GM12892 (cell line): ENCODE results near the gene ALPK3.
A peak's percentile ranks its signal among the peaks of the same experiment; 100 is the strongest.

Experiments used
- DNase-seq: peaks from one replicate; pipeline ENCODE4 v3.0.0; 2011; ENCODE audit not compliant: insufficient read length
- FAIRE-seq: peaks from 2 replicates; lab custom pipeline; 2011; peaks lifted over from hg19 to GRCh38; lab: Jason Lieb, UNC
- POLR2A ChIP-seq: IDR thresholded peaks from 2 replicates; pipeline ENCODE4 v1.6.1; 2011; ENCODE audit warnings: low read depth, low read length, control low read depth
- POLR2AphosphoS5 ChIP-seq: IDR thresholded peaks from 2 replicates; pipeline ENCODE4 v1.6.1; 2011; ENCODE audit warnings: low read depth, low read length, control low read depth
- TAF1 ChIP-seq: IDR thresholded peaks from 2 replicates; pipeline ENCODE4 v1.6.1; 2011; ENCODE audit warnings: low read depth, mild to moderate bottlenecking, control low read depth, low read length, borderline replicate concordance

The ALPK3 gene

DNA sequence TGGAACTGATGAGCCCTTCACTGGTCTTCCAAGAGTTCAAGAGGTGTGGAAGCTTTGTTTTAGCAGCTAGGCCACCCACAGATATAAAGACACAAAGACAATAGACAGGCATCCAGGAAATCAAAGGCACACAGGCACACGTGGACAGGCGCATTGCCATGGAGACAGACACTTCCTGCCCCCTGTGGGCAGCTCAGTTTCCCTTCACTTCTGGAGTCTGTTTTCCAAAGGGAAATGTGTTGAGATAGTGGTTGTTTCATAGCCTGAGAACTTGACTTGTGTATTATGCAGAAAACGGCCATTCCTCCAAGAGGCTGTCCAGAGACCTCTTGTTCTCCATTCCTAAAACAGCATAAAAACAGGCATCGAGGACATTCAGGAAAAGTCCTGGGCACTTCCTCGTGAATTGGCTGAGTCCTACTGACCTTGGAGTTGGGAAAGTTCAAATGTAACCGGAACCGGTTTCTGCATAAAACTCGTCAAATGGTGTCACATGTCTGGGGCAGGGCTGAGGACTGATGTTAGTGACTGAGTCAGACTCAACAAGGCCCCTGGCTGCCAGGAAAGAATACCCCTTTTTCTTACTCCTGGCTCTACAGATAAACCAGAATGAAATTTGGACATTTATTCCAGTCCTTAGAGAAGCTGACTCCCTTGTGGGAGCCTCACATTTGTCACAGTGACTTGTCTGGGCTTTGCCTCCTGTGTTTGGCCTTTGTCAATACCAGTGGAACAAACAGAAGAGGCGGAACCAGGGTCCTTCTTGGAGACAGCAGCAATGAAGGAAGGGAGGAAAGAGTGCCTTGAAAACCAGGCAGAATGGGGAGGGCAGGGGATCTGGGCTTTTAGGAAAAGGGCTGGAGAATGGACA lies 1.3 kb downstream of the ALPK3 start:
- FAIRE-seq (no peak), DNase-seq (no peak)
- TF ChIP-seq TAF1 = no peak
- no peak for TF ChIP-seq POLR2AphosphoS5
- TF ChIP-seq POLR2A = no peak

DNA sequence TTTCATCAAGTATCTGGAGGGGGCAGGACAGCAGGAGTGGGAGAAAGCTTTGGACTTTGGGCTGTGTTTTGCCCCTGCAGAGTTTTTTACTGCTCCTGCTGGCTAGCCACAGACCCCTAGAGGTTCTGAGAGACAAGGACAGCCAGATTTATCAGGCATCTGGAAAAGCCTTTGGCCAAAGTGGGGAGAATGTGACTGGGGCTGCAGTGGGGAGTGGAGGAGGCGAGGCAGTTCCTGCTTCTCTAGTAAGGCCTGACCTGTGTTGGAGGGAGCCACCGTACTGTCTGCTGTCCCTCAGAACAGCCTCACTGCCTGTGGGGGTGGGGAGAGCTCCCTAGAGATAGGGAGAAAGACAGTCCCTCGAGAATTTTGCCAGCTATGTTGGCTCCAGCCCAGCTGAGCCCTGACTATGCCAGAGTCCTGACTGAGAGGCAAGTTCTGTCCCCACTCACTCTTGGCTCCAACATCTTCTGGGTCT lies 2.2 kb downstream of the ALPK3 start:
- DNase-seq = no peak
- FAIRE-seq = no peak
- TF ChIP-seq TAF1 (no peak), POLR2AphosphoS5 (no peak), POLR2A (no peak)

- FAIRE-seq = no peak
Observed at GRCh38 chr15:84819791-84820190, 2.6 kb downstream of the ALPK3 start.

DNA sequence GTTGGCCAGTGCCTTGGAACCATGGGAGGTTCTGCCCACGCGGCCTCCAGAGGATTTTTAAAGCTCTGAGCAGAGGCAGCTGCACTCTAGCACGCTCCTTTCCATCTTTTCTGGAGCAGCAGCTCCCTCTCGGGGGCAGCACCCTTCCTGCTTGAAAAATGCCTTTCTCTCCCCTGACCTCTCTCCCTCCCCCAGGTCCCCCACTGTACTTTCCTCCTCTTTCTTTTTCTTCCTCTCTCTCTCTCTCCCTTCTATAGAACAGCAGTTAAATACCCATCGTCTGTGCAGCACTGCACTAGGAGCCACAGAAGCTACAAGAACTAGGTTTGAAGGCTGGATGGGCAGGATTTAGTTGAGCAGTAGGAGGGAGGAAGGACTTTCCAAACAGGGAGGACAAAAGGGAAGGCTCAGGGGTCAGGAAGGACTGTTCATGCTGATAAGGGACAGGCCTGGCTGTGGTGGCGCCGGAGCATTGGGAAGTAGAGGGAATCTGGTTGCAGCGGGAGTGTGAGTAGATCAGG lies 4.4 kb downstream of the ALPK3 start:
- DNase-seq = no peak
- TF ChIP-seq TAF1 = no peak
- TF ChIP-seq POLR2A = no peak
- no peak for TF ChIP-seq POLR2AphosphoS5
- no peak for FAIRE-seq

More at GRCh38 chr15:84819791-84820190, 2.6 kb downstream of the ALPK3 start:
- TF ChIP-seq POLR2A (no peak), POLR2AphosphoS5 (no peak), TAF1 (no peak)
- DNase-seq = no peak

- FAIRE-seq (no peak), DNase-seq (no peak)
- no peak for TF ChIP-seq POLR2A
- no peak for TF ChIP-seq POLR2AphosphoS5
Observed at GRCh38 chr15:84822653-84823281, 5.6 kb downstream of the ALPK3 start.

GRCh38 chr15:84823282-84823878 lies 6.2 kb downstream of the ALPK3 start:
- no peak for FAIRE-seq
- DNase-seq = no peak
- TF ChIP-seq POLR2A = no peak
- no peak for TF ChIP-seq POLR2AphosphoS5

GRCh38 chr15:84824260-84825007 lies 7.3 kb downstream of the ALPK3 start:
- DNase-seq = no peak
- FAIRE-seq = no peak
- TF ChIP-seq TAF1 (no peak), POLR2A (no peak), POLR2AphosphoS5 (no peak)

DNA sequence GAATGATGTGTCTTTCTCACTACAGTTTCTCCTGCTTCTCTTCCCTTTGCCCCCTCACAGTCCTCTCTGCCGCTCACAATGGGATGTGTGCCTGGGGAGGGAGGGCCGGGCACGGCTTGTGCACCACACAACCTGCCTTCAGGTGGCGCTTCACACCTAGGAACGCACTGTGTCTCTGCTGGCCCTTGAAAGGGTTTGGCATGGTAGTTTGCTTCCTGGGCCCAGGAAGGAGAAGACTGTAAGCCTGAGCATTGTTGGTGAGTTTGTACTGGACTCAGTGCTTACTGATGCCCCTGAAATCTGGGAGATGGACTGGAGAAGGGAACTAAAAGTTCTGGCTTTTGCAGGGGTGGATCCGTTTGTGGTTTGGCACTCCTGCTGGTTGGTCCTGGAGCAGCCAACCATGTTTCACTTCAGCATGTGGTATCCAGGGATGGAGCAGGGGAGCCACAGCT lies 9.2 kb downstream of the ALPK3 start:
- TF ChIP-seq POLR2AphosphoS5 = no peak
- TF ChIP-seq POLR2A = no peak
- no peak for TF ChIP-seq TAF1
- DNase-seq (no peak), FAIRE-seq (peak; percentile 30)

DNA sequence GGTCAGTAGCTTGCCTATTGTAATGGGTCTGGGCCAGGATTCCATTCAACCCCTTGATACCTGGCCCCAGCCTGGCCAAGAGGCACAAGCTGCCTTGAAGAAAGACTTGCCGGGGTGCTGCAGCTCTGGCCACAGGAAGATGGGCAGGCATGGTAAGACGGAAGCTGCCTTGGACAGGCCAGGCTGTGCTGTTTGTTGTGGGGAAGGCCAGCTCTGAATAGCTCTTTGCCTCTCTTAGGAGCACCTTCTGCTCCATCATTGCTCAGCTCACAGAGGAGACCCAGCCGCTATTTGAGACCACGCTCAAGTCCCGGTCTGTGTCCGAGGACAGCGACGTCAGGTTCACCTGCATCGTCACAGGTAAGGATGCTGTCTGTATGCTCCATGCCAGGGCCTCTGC lies 10.1 kb downstream of the ALPK3 start:
- TF ChIP-seq POLR2AphosphoS5 = no peak
- no peak for TF ChIP-seq POLR2A
- TF ChIP-seq TAF1 = no peak
- DNase-seq = no peak
- no peak for FAIRE-seq

GRCh38 chr15:84828086-84828908 lies 11.1 kb downstream of the ALPK3 start:
- no peak for DNase-seq
- TF ChIP-seq POLR2A (no peak), TAF1 (no peak), POLR2AphosphoS5 (no peak)
- no peak for FAIRE-seq
